ENCODE measurements around the gene GRM1. TPM values are rescaled to one million over a fixed set of nuclear protein-coding genes. Genes with fewer than 3 reads are reported as not detected.

The GRM1 gene
- total RNA-seq = 0.45 TPM

- DNase-seq (ENCODE audit: low spot score) = no peak
- intact Hi-C loops (cut with DNase I) = no loop called here
- ATAC-seq = no peak
These were observed at the start of gene GRM1 for GRCh38 chr6:146028851-146029572. Gene GRM1 (plus strand): TSS chr6:146029062. CDS start chr6:146029518, 456 bp downstream.

- DNase-seq (ENCODE audit: low spot score) (no peak), ATAC-seq (no peak)
- intact Hi-C loops (cut with DNase I) = no loop called here
These were observed 19.5 kb upstream of the GRM1 start for GRCh38 chr6:146009338-146009737.

GRCh38 chr6:146014233-146014632, 14.6 kb upstream of the GRM1 start:
- no peak for DNase-seq (ENCODE audit: low spot score)
- intact Hi-C loops (cut with DNase I) = no loop called here
- no peak for ATAC-seq

- no peak for ATAC-seq
- intact Hi-C loops (cut with DNase I) = no loop called here
These were observed 11.2 kb upstream of the GRM1 start for GRCh38 chr6:146017672-146018071.

GRCh38 chr6:146026873-146027272, 2.0 kb upstream of the GRM1 start:
- DNase-seq (ENCODE audit: low spot score) = no peak
- intact Hi-C loops (cut with DNase I) = no loop called here
- no peak for ATAC-seq

More at GRCh38 chr6:146017672-146018071, 11.2 kb upstream of the GRM1 start:
- no peak for DNase-seq (ENCODE audit: low spot score)

- ATAC-seq (no peak), DNase-seq (ENCODE audit: low spot score) (no peak)
- intact Hi-C loops (cut with DNase I) = no loop called here
These were observed 1.1 kb upstream of the GRM1 start for GRCh38 chr6:146027586-146028251.

GRCh38 chr6:146028252-146028795, 538 bp upstream of the GRM1 start:
- ATAC-seq (peak; percentile 79), DNase-seq (ENCODE audit: low spot score) (peak; percentile 69)
- intact Hi-C loops (cut with DNase I) = no loop called here

- ATAC-seq (no peak), DNase-seq (ENCODE audit: low spot score) (no peak)
- intact Hi-C loops (cut with DNase I) = no loop called here
These were observed 817 bp downstream of the GRM1 start for GRCh38 chr6:146029573-146030184.

GRCh38 chr6:146032387-146032786, 3.5 kb downstream of the GRM1 start:
- ATAC-seq (no peak), DNase-seq (ENCODE audit: low spot score) (no peak)
- intact Hi-C loops (cut with DNase I) = no loop called here

GRCh38 chr6:146040360-146040759, 11.5 kb downstream of the GRM1 start:
- no peak for DNase-seq (ENCODE audit: low spot score)

GRCh38 chr6:146041282-146041681, 12.4 kb downstream of the GRM1 start:
- no peak for ATAC-seq
- intact Hi-C loops (cut with DNase I) = no loop called here
- no peak for DNase-seq (ENCODE audit: low spot score)

More at GRCh38 chr6:146040360-146040759, 11.5 kb downstream of the GRM1 start:
- intact Hi-C loops (cut with DNase I) = no loop called here
- ATAC-seq = no peak

GRCh38 chr6:146047371-146047770, 18.5 kb downstream of the GRM1 start:
- ATAC-seq (no peak), DNase-seq (ENCODE audit: low spot score) (no peak)
- intact Hi-C loops (cut with DNase I) = no loop called here

- ATAC-seq (no peak), DNase-seq (ENCODE audit: low spot score) (no peak)
- intact Hi-C loops (cut with DNase I) = no loop called here
These were observed 21.3 kb downstream of the GRM1 start for GRCh38 chr6:146050168-146050567.

- no peak for ATAC-seq
- DNase-seq (ENCODE audit: low spot score) = no peak
- intact Hi-C loops (cut with DNase I) = no loop called here
These were observed 27.6 kb downstream of the GRM1 start for GRCh38 chr6:146056506-146056905.

GRCh38 chr6:146065690-146066089, 36.8 kb downstream of the GRM1 start:
- DNase-seq (ENCODE audit: low spot score) = no peak
- intact Hi-C loops (cut with DNase I) = no loop called here
- ATAC-seq = no peak

- intact Hi-C loops (cut with DNase I) = no loop called here
- DNase-seq (ENCODE audit: low spot score) (no peak), ATAC-seq (no peak)
These were observed 37.6 kb downstream of the GRM1 start for GRCh38 chr6:146066506-146066905.

- intact Hi-C loops (cut with DNase I) = no loop called here
- ATAC-seq (no peak), DNase-seq (ENCODE audit: low spot score) (no peak)
These were observed 42.9 kb downstream of the GRM1 start for GRCh38 chr6:146071781-146072180.

- ATAC-seq (no peak), DNase-seq (ENCODE audit: low spot score) (no peak)
- intact Hi-C loops (cut with DNase I) = no loop called here
These were observed 49.1 kb downstream of the GRM1 start for GRCh38 chr6:146077992-146078391.

- intact Hi-C loops (cut with DNase I) = no loop called here
- DNase-seq (ENCODE audit: low spot score) = no peak
- no peak for ATAC-seq
These were observed 58.5 kb downstream of the GRM1 start for GRCh38 chr6:146087386-146087785.

- DNase-seq (ENCODE audit: low spot score) (no peak), ATAC-seq (no peak)
- intact Hi-C loops (cut with DNase I) = no loop called here
These were observed 61.6 kb downstream of the GRM1 start for GRCh38 chr6:146090474-146090873.

All from sciatic nerve (tissue), 2 donors.